Measurements from ENCODE around the gene ESYT2.

DNA sequence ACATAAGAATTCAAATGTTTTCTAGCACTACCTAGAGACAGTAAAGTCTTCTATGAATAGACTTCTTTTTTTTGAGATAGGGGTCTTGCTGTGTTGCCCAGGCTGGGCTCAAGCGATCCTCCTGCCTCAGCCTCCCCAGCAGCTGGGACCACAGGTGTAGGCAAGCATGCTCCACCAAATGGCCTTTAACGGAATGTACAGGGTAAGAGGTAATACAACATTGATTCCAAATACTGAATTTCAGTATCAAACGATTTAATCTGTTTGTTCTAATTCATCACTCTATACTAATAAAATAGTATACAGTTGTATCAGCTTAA lies 68.9 kb downstream of the ESYT2 start:
- TF ChIP-seq, protein P1, sequence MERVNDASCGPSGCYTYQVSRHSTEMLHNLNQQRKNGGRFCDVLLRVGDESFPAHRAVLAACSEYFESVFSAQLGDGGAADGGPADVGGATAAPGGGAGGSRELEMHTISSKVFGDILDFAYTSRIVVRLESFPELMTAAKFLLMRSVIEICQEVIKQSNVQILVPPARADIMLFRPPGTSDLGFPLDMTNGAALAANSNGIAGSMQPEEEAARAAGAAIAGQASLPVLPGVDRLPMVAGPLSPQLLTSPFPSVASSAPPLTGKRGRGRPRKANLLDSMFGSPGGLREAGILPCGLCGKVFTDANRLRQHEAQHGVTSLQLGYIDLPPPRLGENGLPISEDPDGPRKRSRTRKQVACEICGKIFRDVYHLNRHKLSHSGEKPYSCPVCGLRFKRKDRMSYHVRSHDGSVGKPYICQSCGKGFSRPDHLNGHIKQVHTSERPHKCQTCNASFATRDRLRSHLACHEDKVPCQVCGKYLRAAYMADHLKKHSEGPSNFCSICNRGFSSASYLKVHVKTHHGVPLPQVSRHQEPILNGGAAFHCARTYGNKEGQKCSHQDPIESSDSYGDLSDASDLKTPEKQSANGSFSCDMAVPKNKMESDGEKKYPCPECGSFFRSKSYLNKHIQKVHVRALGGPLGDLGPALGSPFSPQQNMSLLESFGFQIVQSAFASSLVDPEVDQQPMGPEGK (tag by site-specific recombination; IDR thresholded peaks at IDR 0.05): no peak
- TF ChIP-seq ZNF596 (tag by site-specific recombination; IDR thresholded peaks at IDR 0.05): no peak
- TF ChIP-seq, protein P2, sequence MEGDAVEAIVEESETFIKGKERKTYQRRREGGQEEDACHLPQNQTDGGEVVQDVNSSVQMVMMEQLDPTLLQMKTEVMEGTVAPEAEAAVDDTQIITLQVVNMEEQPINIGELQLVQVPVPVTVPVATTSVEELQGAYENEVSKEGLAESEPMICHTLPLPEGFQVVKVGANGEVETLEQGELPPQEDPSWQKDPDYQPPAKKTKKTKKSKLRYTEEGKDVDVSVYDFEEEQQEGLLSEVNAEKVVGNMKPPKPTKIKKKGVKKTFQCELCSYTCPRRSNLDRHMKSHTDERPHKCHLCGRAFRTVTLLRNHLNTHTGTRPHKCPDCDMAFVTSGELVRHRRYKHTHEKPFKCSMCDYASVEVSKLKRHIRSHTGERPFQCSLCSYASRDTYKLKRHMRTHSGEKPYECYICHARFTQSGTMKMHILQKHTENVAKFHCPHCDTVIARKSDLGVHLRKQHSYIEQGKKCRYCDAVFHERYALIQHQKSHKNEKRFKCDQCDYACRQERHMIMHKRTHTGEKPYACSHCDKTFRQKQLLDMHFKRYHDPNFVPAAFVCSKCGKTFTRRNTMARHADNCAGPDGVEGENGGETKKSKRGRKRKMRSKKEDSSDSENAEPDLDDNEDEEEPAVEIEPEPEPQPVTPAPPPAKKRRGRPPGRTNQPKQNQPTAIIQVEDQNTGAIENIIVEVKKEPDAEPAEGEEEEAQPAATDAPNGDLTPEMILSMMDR (tag by site-specific recombination; IDR thresholded peaks at IDR 0.05): no peak
- no peak for TF ChIP-seq ZNF623 (tag by site-specific recombination; IDR thresholded peaks at IDR 0.05)
- TF ChIP-seq ZNF335 (tag by site-specific recombination; conservative IDR thresholded peaks at IDR 0.05): no peak
- no peak for TF ChIP-seq ZNF121 (tag by site-specific recombination; IDR thresholded peaks at IDR 0.05)
